Activated CD4-positive, alpha-beta T cell treated with anti-CD3 and anti-CD28 coated beads, Interleukin-2, amount 50 U/mL, for 1 hour (primary cell): ENCODE data around the gene PRSS53.

Experiments used
- DNase-seq: peaks from one replicate; pipeline ENCODE4 v3.0.0-alpha.2; 2020

Gene PRSS53

GRCh38 chr16:31093132-31093703 is 4.5 kb upstream of the PRSS53 start:
- DNase-seq = no peak

DNA sequence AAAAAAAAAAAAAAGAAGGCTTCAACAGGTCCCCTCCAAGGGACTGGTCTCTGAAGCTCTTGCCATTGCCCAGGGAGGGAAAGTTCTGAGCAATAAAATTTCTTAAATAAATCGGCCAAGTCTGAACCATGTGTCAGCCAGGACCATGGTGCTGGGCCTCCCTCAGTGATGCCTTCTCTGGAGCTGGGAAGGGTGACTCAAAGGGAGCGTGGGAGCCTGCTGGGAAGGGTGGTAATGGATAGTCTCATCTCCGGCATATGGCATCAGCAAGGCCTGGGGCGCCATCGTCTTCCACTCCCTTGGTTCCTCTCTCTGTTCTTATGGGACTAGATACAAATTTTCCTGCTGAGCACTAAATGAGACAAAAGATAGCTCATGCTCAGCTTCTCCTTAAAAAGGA is 3.6 kb upstream of the PRSS53 start:
- no peak for DNase-seq

DNA sequence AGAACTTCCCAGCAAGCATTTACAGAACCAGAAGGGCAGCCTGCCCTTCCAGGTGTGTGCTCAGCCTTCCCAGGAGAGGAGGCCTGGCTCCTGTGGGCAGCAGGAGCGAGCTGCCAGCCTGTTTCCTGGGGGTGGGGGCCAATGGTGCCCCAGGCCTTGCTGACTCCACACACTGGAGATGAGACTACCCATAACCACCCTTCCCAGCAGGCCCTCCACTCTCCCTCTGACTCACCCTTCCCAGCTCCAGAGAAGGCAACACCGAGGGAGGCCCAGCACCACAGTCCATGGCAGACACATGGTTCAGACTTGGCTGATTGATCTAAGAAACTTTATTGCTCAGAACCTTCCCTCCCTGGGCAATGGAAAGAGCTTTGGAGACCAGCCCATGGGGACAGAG is 1.8 kb upstream of the PRSS53 start:
- no peak for DNase-seq

GRCh38 chr16:31089199-31089598 is 456 bp upstream of the PRSS53 start:
- no peak for DNase-seq

DNA sequence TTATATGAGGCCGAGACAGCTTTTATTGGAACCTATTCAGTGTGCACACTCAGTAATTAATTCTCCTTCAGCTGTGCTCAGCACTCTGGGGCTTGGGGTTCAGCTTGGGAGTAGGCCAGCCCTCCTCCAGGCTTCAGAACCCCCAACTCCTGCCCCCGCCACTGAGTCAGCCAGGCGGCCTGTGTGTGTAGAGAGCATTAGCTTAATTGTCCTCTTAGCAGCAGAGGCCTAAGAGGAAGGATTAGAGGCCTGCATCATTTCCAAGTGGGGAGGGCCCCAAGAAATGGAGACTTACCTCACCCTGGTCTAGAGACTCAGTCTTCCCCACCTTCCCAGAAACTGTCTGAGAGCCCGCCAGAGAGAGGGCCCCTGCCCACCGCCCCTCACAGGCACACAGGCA is 772 bp downstream of the PRSS53 start:
- no peak for DNase-seq

- DNase-seq = no peak
These were observed 1.3 kb downstream of the PRSS53 start for GRCh38 chr16:31087481-31087880.

DNA sequence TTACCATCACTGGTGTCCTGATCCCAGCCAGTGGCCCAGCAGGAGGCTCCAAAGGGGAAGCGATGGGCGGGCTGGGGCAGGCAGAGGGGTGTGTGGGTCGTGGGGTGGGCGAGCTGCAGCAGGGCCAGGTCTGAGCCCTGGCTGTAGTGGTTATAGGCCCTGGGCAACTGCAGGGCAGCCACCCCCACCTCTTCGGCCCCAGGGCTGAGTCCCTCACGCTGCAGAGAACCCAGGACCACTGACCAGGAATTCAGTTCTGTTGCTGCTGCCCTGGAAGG is 2.2 kb downstream of the PRSS53 start:
- DNase-seq = no peak

GRCh38 chr16:31085873-31086628 is 2.7 kb downstream of the PRSS53 start:
- no peak for DNase-seq

DNA sequence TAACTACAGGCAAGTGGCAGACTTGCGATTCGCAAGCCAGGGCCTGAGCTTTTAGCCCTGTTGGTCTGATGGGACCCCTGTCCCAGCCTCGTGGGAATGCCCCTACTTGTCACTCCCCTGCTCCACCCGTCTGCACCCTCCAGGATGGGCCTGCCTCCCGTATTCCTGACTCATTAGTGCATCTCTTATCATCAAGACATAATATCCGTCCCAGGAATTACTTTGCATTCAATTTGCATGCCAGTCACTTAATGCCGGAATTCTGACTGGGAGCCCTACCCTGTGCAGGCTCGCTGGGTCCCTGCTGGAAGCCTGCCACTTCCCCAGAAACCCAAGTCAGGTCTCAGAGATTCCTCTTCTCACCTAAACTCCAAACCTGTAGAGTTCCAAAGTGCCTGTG is 3.3 kb downstream of the PRSS53 start:
- DNase-seq = no peak

- no peak for DNase-seq
These were observed 4.0 kb downstream of the PRSS53 start for GRCh38 chr16:31084584-31085302.

GRCh38 chr16:31083981-31084380 is 4.8 kb downstream of the PRSS53 start:
- no peak for DNase-seq

DNA sequence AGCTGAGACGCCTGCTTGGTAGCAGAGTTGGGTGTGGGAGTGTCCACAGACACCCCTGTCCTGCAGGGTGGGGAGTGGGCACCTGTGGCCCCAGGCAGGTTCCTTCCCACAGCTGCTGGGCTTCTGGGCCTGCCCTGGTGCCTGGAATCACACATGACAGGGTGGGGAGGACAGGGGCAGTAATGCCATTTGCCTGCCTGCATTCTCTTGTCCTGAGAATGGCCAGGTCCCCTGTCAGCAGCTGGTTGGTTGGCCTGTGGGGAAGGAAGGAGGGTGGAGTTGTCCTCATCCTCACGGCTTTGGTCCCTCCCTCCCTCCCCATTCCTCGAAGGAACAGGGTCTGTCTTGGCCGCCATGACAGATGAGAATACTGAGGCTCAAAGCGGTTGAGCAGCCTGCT is 5.2 kb downstream of the PRSS53 start:
- no peak for DNase-seq

GRCh38 chr16:31083081-31083480 is 5.7 kb downstream of the PRSS53 start:
- no peak for DNase-seq

DNA sequence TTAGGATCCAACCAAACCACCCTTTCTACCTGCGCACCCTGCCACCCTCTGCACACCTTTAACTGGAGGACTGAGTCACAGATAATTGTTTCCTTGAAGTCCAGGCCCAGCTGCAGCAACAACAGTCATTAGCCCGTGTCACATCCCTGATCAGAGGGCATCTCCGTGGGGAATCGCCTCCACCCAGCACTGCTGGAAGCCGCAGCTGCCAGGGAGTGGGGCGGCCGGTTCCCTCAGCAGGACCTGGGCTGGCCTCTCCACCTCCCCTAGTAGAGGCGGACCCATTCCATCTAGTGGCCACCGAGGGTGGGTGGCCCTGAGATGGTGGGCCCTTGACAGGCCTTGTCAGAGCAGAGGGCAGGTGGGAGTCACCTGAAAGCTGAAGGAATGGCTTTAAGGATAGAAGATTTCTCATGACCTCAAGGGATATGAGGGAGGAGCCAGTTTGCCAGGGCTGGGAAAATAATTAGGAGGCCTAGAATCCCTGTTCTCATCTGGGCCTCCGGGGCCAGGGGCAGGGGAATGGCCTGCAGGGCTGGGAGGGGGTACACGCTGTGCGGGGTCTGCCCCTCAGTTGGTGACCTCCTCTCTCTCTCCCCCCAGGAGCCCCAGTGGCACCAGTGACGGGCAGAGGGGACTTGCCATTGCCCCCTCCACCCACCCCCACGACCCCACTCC is 6.2 kb downstream of the PRSS53 start:
- no peak for DNase-seq

GRCh38 chr16:31081428-31082351 is 7.1 kb downstream of the PRSS53 start:
- DNase-seq = no peak

DNA sequence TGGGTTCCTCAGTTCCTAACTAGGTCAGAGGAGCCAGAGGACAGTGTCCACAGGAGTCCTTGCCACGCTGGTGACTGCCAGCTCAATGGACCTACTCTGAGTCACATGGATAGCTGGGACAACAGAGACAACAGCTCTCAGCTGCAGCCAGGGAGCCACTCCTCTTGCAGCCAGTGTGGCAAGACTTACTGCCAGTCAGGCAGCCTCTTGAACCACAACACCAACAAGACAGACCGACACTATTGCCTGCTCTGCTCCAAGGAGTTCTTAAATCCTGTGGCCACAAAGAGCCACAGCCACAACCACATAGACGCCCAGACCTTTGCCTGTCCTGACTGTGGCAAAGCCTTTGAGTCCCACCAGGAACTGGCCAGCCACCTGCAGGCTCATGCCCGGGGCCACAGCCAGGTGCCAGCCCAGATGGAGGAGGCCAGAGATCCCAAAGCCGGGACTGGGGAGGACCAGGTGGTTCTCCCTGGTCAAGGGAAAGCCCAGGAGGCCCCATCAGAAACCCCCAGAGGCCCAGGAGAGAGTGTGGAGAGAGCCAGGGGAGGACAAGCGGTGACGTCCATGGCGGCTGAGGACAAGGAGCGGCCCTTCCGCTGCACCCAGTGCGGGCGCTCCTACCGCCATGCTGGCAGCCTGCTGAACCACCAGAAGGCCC is 7.9 kb downstream of the PRSS53 start:
- DNase-seq = no peak

DNA sequence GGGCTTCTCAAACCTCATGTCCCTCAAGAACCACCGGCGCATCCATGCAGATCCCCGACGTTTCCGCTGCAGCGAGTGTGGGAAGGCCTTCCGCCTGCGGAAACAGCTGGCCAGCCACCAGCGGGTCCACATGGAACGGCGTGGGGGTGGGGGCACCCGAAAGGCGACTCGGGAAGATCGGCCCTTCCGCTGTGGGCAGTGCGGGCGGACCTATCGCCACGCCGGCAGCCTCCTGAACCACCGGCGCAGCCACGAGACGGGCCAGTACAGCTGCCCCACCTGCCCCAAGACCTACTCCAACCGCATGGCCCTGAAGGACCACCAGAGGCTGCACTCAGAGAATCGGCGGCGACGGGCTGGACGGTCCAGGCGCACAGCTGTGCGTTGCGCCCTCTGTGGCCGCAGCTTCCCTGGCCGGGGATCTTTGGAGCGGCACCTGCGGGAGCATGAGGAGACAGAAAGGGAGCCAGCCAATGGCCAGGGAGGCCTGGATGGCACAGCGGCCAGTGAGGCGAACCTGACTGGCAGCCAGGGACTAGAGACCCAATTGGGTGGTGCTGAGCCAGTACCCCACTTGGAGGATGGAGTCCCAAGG is 8.6 kb downstream of the PRSS53 start:
- DNase-seq = no peak

DNA sequence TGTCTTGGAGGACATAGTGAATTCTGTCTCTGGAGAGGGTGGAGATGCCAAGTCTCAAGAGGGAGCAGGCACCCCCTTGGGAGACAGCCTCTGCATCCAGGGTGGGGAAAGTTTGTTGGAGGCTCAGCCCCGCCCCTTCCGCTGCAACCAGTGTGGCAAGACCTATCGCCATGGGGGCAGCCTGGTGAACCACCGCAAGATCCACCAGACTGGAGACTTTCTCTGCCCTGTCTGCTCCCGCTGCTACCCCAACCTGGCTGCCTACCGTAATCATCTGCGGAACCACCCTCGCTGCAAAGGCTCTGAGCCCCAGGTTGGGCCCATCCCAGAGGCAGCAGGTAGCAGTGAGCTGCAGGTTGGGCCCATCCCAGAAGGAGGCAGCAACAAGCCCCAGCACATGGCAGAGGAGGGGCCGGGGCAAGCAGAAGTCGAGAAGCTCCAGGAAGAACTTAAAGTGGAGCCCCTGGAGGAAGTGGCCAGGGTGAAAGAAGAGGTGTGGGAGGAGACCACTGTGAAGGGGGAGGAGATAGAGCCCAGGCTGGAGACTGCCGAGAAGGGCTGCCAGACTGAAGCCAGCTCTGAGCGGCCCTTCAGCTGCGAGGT is 9.3 kb downstream of the PRSS53 start:
- no peak for DNase-seq

- DNase-seq = no peak
These were observed 10.0 kb downstream of the PRSS53 start for GRCh38 chr16:31078597-31079341.

GRCh38 chr16:31077592-31078396 is 10.9 kb downstream of the PRSS53 start:
- DNase-seq = no peak
